ENCODE data around the gene DARS1.

DARS1 gene

DNA sequence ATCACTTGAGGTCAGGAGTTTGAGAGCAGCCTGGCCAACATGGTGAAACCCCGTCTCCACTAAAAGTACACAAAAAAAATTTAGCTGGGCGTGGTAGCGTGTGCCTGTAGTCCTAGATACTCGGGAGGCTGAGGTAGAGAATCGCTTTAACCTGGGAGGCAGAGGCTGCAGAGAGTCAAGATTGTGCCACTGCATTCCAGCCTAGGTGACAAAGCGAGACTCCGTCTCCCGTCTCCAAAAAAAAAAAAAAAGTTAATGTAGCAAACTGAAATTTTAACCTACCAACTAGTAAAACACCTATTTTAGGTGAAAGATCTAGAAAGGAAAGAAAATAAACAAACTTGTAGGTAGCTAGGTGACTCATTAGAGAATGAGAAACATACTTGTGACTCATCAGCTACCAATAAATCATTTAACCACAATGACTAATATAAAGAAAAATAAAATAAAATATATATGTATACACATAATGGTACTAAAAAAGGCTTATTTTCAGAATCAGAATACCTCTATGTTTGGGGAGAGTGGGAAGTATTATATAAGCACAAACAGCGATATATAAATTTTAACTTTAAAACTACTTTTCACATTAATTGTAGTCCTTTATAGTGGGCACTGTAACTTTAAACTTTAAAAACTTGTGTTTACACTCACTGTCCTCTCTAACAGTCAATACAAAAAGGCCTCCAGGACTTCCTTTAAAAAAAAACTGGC lies 36.6 kb downstream of the DARS1 start:
- ATAC-seq (ENCODE audit: insufficient read depth, low read depth), result no peak
- Histone ChIP-seq H3K9me3 (ENCODE audit: insufficient read depth, low read length, severe bottlenecking) (no peaks in the 10 kb centered on the region), H3K9ac (ENCODE audit: low read depth, low read length) (no peak overlapping the region), H3K27ac (ENCODE audit: low read length) (no peak overlapping the region), H3K79me2 (ENCODE audit: insufficient read depth, low read length) (peaks cover 91% of the 10 kb centered on the region), H3K27me3 (ENCODE audit: insufficient read depth, low read length, poor library complexity) (no peaks in the 10 kb centered on the region), H4K20me1 (ENCODE audit: insufficient read depth, low read length) (peaks cover 14% of the 10 kb centered on the region), H3K36me3 (ENCODE audit: insufficient read depth, low read length) (peaks cover 61% of the 10 kb centered on the region), H3K4me1 (ENCODE audit: insufficient read depth, low read length) (no peaks in the 10 kb centered on the region), H2AFZ (ENCODE audit: low read depth, low read length) (no peak overlapping the region), H3K4me2 (ENCODE audit: insufficient read depth, low read length) (no peak overlapping the region), H3K4me3 (ENCODE audit: low read depth in 1 of 2, low read length in 2 of 2) (no peak overlapping the region)
- DNase-seq, result no peak
- no peak for TF ChIP-seq EZH2 (IDR thresholded peaks at IDR 0.05; ENCODE audit: borderline replicate concordance, low read depth, low read length, severe bottlenecking)
- TF ChIP-seq, protein P1, sequence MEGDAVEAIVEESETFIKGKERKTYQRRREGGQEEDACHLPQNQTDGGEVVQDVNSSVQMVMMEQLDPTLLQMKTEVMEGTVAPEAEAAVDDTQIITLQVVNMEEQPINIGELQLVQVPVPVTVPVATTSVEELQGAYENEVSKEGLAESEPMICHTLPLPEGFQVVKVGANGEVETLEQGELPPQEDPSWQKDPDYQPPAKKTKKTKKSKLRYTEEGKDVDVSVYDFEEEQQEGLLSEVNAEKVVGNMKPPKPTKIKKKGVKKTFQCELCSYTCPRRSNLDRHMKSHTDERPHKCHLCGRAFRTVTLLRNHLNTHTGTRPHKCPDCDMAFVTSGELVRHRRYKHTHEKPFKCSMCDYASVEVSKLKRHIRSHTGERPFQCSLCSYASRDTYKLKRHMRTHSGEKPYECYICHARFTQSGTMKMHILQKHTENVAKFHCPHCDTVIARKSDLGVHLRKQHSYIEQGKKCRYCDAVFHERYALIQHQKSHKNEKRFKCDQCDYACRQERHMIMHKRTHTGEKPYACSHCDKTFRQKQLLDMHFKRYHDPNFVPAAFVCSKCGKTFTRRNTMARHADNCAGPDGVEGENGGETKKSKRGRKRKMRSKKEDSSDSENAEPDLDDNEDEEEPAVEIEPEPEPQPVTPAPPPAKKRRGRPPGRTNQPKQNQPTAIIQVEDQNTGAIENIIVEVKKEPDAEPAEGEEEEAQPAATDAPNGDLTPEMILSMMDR (IDR thresholded peaks at IDR 0.05; ENCODE audit: borderline replicate concordance, extremely low read depth, low read length, poor library complexity, severe bottlenecking), result no peak

DNA sequence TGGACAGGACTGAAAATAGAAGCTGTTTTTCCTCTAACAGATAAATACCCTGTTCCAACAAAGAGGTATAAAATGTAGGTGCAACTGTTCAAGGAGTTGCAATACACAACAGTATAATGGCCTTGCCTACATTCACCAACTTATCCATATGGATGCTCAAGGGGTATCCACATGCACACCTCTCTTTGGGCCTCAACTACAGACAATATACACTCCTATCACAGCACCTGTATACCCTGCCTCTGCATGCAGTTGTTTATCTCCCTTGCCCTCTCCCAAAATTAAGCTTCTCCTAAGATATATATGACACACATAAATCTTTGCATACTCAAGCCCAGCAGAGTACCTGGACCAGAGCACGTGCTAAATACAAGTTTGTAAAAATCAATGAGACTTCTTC lies 37.3 kb downstream of the DARS1 start:
- TF ChIP-seq EZH2 (IDR thresholded peaks at IDR 0.05; ENCODE audit: borderline replicate concordance, low read depth, low read length, severe bottlenecking), result no peak
- TF ChIP-seq, protein P1 (IDR thresholded peaks at IDR 0.05; ENCODE audit: borderline replicate concordance, extremely low read depth, low read length, poor library complexity, severe bottlenecking), result no peak
- no peak overlapping the region for H2AFZ ChIP-seq (ENCODE audit: low read depth, low read length)
- no peaks in the 10 kb centered on the region for H3K9me3 ChIP-seq (ENCODE audit: insufficient read depth, low read length, severe bottlenecking)
- ATAC-seq (ENCODE audit: insufficient read depth, low read depth) (no peak), DNase-seq (no peak)
- peaks cover 65% of the 10 kb centered on the region for H3K36me3 ChIP-seq (ENCODE audit: insufficient read depth, low read length)
- H3K27ac ChIP-seq (ENCODE audit: low read length), result no peak overlapping the region
- H3K4me2 ChIP-seq (ENCODE audit: insufficient read depth, low read length), result no peak overlapping the region
- peaks cover 90% of the 10 kb centered on the region for H3K79me2 ChIP-seq (ENCODE audit: insufficient read depth, low read length)
- H3K27me3 ChIP-seq (ENCODE audit: insufficient read depth, low read length, poor library complexity), result no peaks in the 10 kb centered on the region
- no peaks in the 10 kb centered on the region for H3K4me1 ChIP-seq (ENCODE audit: insufficient read depth, low read length)
- no peak overlapping the region for H3K4me3 ChIP-seq (ENCODE audit: low read depth in 1 of 2, low read length in 2 of 2)
- H3K9ac ChIP-seq (ENCODE audit: low read depth, low read length), result no peak overlapping the region
- H4K20me1 ChIP-seq (ENCODE audit: insufficient read depth, low read length), result peaks cover 14% of the 10 kb centered on the region

DNA sequence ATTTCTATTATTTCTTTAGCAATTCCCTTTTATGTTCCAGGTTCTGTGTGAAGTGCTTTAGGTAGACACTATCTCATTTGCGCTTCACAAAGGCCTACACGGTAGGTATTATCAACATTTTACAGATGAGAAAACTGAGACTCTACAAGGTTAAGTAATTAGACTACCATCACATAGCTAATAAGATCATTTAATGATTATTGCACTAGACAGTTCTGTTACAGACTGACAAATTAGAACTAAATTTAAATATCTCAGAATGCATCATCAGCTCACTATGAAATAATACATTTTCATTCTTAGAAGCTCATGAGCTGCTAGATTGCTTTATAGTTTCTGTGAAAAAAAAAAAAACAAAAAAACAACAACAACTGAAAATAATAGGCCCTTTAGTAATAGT lies 37.9 kb downstream of the DARS1 start:
- H3K79me2 ChIP-seq (ENCODE audit: insufficient read depth, low read length), result peaks cover 89% of the 10 kb centered on the region
- peaks cover 11% of the 10 kb centered on the region for H4K20me1 ChIP-seq (ENCODE audit: insufficient read depth, low read length)
- no peak overlapping the region for H3K27ac ChIP-seq (ENCODE audit: low read length)
- ATAC-seq (ENCODE audit: insufficient read depth, low read depth), result no peak
- no peaks in the 10 kb centered on the region for H3K4me1 ChIP-seq (ENCODE audit: insufficient read depth, low read length)
- H3K9ac ChIP-seq (ENCODE audit: low read depth, low read length), result no peak overlapping the region
- H3K36me3 ChIP-seq (ENCODE audit: insufficient read depth, low read length), result peaks cover 65% of the 10 kb centered on the region
- H2AFZ ChIP-seq (ENCODE audit: low read depth, low read length), result no peak overlapping the region
- H3K27me3 ChIP-seq (ENCODE audit: insufficient read depth, low read length, poor library complexity), result no peaks in the 10 kb centered on the region
- TF ChIP-seq, protein P1 (IDR thresholded peaks at IDR 0.05; ENCODE audit: borderline replicate concordance, extremely low read depth, low read length, poor library complexity, severe bottlenecking), result no peak
- TF ChIP-seq EZH2 (IDR thresholded peaks at IDR 0.05; ENCODE audit: borderline replicate concordance, low read depth, low read length, severe bottlenecking), result no peak
- DNase-seq, result no peak
- H3K4me3 ChIP-seq (ENCODE audit: low read depth in 1 of 2, low read length in 2 of 2), result no peak overlapping the region
- no peaks in the 10 kb centered on the region for H3K9me3 ChIP-seq (ENCODE audit: insufficient read depth, low read length, severe bottlenecking)
- H3K4me2 ChIP-seq (ENCODE audit: insufficient read depth, low read length), result no peak overlapping the region

Measured in DND-41 (cell line).